ENCODE data around the gene TEX12.

Gene TEX12

GRCh38 chr11:112211536-112211935, 44.4 kb downstream of the TEX12 start:
- no peak for DNase-seq

- DNase-seq: no peak
These were observed 45.1 kb downstream of the TEX12 start for GRCh38 chr11:112212290-112212689.

- DNase-seq: no peak
These were observed 45.5 kb downstream of the TEX12 start for GRCh38 chr11:112212710-112213109.

GRCh38 chr11:112213753-112214152, 46.6 kb downstream of the TEX12 start:
- no peak for DNase-seq

GRCh38 chr11:112215621-112216020, 48.4 kb downstream of the TEX12 start:
- no peak for DNase-seq

GRCh38 chr11:112216561-112217105, 49.5 kb downstream of the TEX12 start:
- no peak for DNase-seq

GRCh38 chr11:112219476-112220232, 52.5 kb downstream of the TEX12 start:
- DNase-seq: peak in 40 of 58 donors; percentile 2 to 80 (median 25)

- DNase-seq: no peak
These were observed 54.2 kb downstream of the TEX12 start for GRCh38 chr11:112221274-112221835.

All from anterior cingulate cortex (tissue), 58 donors.